Ammon's horn (tissue), 1 donor: ENCODE measurements around the gene RBM26.
"Not testable (repeated sequence)": the region's sequence is repeated elsewhere in the genome, so short reads cannot be mapped to it uniquely, and the experiment has no call there.

Source experiments
- DNase-seq: peaks from one replicate; pipeline ENCODE4 v3.0.0-alpha.2; 2016; ENCODE audit warnings: low spot score

The RBM26 gene

GRCh38 chr13:79386125-79386826, 19.8 kb downstream of the RBM26 start:
- no peak for DNase-seq

GRCh38 chr13:79385694-79386093, 20.4 kb downstream of the RBM26 start:
- no peak for DNase-seq

- no peak for DNase-seq
Observed at GRCh38 chr13:79384022-79384610, 21.9 kb downstream of the RBM26 start.

GRCh38 chr13:79382545-79383275, 23.3 kb downstream of the RBM26 start:
- DNase-seq = no peak

GRCh38 chr13:79380997-79381396, 25.1 kb downstream of the RBM26 start:
- no peak for DNase-seq

- no peak for DNase-seq
Observed at GRCh38 chr13:79379274-79379673, 26.8 kb downstream of the RBM26 start.

GRCh38 chr13:79376843-79377242, 29.2 kb downstream of the RBM26 start:
- no peak for DNase-seq

GRCh38 chr13:79374578-79374977, 31.5 kb downstream of the RBM26 start:
- no peak for DNase-seq

- DNase-seq = no peak
Observed at GRCh38 chr13:79373916-79374315, 32.1 kb downstream of the RBM26 start.

GRCh38 chr13:79369226-79369625, 36.8 kb downstream of the RBM26 start:
- no peak for DNase-seq

GRCh38 chr13:79365981-79366380, 40.1 kb downstream of the RBM26 start:
- peak; percentile 44 for DNase-seq

GRCh38 chr13:79361299-79361698, 44.8 kb downstream of the RBM26 start:
- no peak for DNase-seq

- DNase-seq = no peak
Observed at GRCh38 chr13:79360095-79360494, 46.0 kb downstream of the RBM26 start.

- no peak for DNase-seq
Observed at GRCh38 chr13:79359064-79359463, 47.0 kb downstream of the RBM26 start.

GRCh38 chr13:79354285-79354684, 51.8 kb downstream of the RBM26 start:
- DNase-seq = no peak

GRCh38 chr13:79353693-79354092, 52.4 kb downstream of the RBM26 start:
- DNase-seq = no peak

- DNase-seq = no peak
Observed at GRCh38 chr13:79352107-79352506, 53.9 kb downstream of the RBM26 start.

- DNase-seq = not testable (repeated sequence)
Observed at GRCh38 chr13:79349608-79350007, 56.4 kb downstream of the RBM26 start.

GRCh38 chr13:79349011-79349410, 57.0 kb downstream of the RBM26 start:
- DNase-seq = no peak

GRCh38 chr13:79346300-79346914, 59.6 kb downstream of the RBM26 start:
- DNase-seq = no peak

GRCh38 chr13:79341202-79341601, 64.9 kb downstream of the RBM26 start:
- DNase-seq = no peak

- DNase-seq = no peak
Observed at GRCh38 chr13:79340490-79340889, 65.6 kb downstream of the RBM26 start.

GRCh38 chr13:79338343-79338742, 67.7 kb downstream of the RBM26 start:
- DNase-seq = no peak
